ENCODE data around the gene NTMT2. TPM values are rescaled to one million over a fixed set of nuclear protein-coding genes. Genes with fewer than 3 reads are reported as not detected.
"Not testable (repeated sequence)": the region's sequence is repeated elsewhere in the genome, so short reads cannot be mapped to it uniquely, and the experiment has no call there.

NTMT2 gene
- total RNA-seq (not detected), polyA plus RNA-seq (not detected)

DNA sequence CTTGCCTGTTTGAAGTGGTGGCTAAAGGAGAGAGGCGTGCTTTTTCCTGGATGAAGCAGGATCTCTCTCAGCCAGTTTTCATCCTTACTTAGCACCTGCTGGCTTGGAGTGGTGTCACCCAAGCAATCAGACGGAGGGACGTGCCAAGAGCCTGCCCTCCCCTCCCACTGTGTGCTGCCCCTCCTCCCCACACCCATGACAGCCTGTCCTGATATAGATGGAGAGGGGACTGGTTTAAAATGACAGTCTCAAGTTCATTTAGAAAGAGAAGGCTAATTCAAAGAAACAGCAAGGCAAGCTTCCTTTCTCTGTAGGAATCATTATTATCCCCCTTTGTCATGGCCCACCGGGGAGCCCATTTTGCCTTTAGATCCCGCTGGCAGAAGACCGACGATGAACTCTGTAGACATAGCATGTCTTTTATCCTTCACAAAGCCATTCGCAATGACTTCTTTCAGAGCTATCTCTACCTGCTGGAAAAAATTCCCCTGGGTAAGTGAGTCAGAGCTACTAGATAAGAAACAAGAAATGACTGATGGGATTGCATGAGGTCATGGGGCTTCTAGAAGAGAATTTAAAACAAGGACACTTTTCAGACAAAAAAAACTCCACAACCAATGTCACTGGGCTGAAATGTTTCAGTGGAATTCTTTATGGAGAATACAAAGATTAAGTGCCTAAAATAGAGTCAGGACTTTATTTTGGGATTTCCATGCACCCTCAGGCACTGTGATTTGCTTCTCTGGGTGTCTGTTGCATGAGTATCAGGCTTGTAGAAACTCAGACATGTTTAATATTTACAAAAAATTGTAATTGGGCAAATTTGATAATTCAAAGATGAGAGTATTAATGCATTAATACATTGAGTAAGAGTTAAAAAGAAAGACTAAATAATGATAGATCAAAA is at the start of gene NTMT2:
Gene NTMT2 (plus strand): TSS at position 190 of the 907 bp plus-strand sequence. CDS start 149 bp downstream, at position 339.
- H3K9me3 ChIP-seq (ENCODE audit: control insufficient read depth in 2 of 2, low read length in 2 of 2): peaks cover 0 to 4% of the 10 kb centered on the region in 2 experiments

DNA sequence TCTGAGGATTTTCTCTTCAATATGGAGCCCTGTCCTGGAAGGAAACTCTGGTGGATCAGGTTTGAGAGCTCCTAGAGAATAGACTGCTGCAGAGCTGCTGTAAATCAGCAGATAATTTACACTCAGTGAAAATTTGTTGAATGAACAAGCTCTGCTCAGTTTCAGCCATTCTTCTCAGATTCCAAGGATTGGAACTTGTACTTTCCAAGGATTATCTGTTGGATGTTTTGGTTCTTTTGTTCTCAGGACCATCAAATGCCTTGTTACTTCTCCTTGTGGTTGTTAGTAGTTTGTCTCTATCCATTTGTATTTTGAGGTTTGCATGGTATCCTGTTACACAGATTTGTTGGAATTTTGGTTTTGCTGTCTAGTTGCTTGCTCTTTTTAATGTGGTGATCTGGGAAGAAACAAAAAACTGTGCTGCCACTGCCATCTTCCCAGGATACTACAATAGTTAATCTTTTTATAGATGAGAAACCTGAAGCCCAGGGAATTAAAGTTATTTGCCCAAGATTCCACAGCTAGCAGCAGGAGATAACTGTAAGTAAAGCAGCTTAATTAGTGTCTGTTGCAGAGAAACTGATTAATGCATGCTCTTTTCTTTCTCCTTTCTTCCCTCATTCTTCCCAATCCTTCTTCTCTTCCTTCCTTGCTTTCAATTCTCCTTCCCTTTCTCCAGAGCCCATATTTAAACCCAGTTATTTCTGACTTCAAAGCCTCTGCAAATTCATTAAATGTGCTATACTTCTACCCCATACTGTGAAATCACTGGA is 49.6 kb upstream of the NTMT2 start:
- no peak overlapping the region for H3K4me3 Mint-ChIP-seq
- no peak for DNase-seq
- peaks cover 34% of the 10 kb centered on the region for H3K27me3 Mint-ChIP-seq
- no peak for ATAC-seq (ENCODE audit: low read depth in 2 of 2)
- no peaks in the 10 kb centered on the region for H3K36me3 Mint-ChIP-seq
- no peaks in the 10 kb centered on the region for H3K4me1 ChIP-seq (ENCODE audit: control insufficient read depth, insufficient read depth, low read length, poor library complexity, severe bottlenecking)
- no peaks in the 10 kb centered on the region for H3K4me1 Mint-ChIP-seq
- no peaks in the 10 kb centered on the region for H3K9me3 ChIP-seq (ENCODE audit: control insufficient read depth in 2 of 2, low read length in 2 of 2)
- H3K27ac ChIP-seq (ENCODE audit: insufficient read depth, low read length, poor library complexity, severe bottlenecking): no peak overlapping the region
- H3K36me3 ChIP-seq (ENCODE audit: control insufficient read depth, insufficient read depth, low read length): no peaks in the 10 kb centered on the region
- peak overlapping the region in 1 of 3 donors; percentile 3 for H3K27ac Mint-ChIP-seq
- H3K9me3 Mint-ChIP-seq: peaks cover 2 to 11% (median 9%) of the 10 kb centered on the region in 7 donors
- no peak overlapping the region for H3K4me3 ChIP-seq (ENCODE audit: low read depth, low read length)
- peaks cover 15% of the 10 kb centered on the region for H3K27me3 ChIP-seq (ENCODE audit: control insufficient read depth, insufficient read depth, low read length)

More for the DNA sequence above, at the start of gene NTMT2:
- Mint-ChIP-seq H3K4me1 (peaks cover 0 to 15% (median 5%) of the 10 kb centered on the region in 4 donors), H3K4me3 (no peak within 1 kb of the TSS), H3K27me3 (peaks cover 8% of the 10 kb centered on the region), H3K27ac (no peak within 1 kb of the TSS), H3K9me3 (peaks cover 0 to 7% (median 1%) of the 10 kb centered on the region in 7 donors), H3K36me3 (no peaks in the 10 kb centered on the region)
- ATAC-seq (ENCODE audit: low read depth in 2 of 2): no peak
- Histone ChIP-seq H3K4me3 (ENCODE audit: low read depth, low read length) (no peak within 1 kb of the TSS), H3K4me1 (ENCODE audit: control insufficient read depth, insufficient read depth, low read length, poor library complexity, severe bottlenecking) (no peaks in the 10 kb centered on the region), H3K27me3 (ENCODE audit: control insufficient read depth, insufficient read depth, low read length) (peaks cover 4% of the 10 kb centered on the region), H3K36me3 (ENCODE audit: control insufficient read depth, insufficient read depth, low read length) (no peaks in the 10 kb centered on the region), H3K27ac (ENCODE audit: insufficient read depth, low read length, poor library complexity, severe bottlenecking) (no peak within 1 kb of the TSS)
- no peak for DNase-seq

DNA sequence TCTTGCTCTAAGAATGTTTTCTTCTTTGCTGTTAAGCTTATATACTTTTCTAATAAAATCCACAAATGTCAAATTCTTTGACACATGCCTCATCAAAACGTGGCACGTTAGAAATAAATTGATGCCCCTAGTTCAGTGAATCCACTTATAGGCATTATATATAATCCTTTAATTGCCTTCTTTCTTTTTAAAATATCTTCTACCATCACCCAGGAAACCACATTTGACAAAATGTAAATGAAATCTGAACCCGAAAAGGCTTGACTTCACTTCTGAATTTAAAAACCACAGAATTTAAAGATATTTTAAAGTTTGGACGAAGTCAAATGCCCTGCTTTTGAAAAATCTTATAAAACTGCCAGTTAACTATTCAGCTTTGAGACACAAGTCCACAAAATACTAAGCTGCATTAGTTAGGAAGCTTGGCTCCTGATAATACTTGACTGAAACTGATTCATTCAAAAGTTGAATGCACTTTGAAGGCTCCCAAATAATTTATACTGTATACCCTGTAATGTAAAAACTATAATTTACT is 48.9 kb upstream of the NTMT2 start:
- Mint-ChIP-seq H3K9me3 (peaks cover 2 to 13% (median 7%) of the 10 kb centered on the region in 7 donors), H3K4me1 (no peaks in the 10 kb centered on the region), H3K36me3 (no peaks in the 10 kb centered on the region), H3K27me3 (peaks cover 38% of the 10 kb centered on the region), H3K4me3 (no peak overlapping the region), H3K27ac (no peak overlapping the region)
- ATAC-seq (ENCODE audit: low read depth in 2 of 2): no peak
- H3K27me3 ChIP-seq (ENCODE audit: control insufficient read depth, insufficient read depth, low read length): peaks cover 15% of the 10 kb centered on the region
- H3K9me3 ChIP-seq (ENCODE audit: control insufficient read depth in 2 of 2, low read length in 2 of 2): no peaks in the 10 kb centered on the region
- no peak overlapping the region for H3K27ac ChIP-seq (ENCODE audit: insufficient read depth, low read length, poor library complexity, severe bottlenecking)
- H3K4me1 ChIP-seq (ENCODE audit: control insufficient read depth, insufficient read depth, low read length, poor library complexity, severe bottlenecking): no peaks in the 10 kb centered on the region
- H3K36me3 ChIP-seq (ENCODE audit: control insufficient read depth, insufficient read depth, low read length): no peaks in the 10 kb centered on the region
- no peak overlapping the region for H3K4me3 ChIP-seq (ENCODE audit: low read depth, low read length)
- no peak for DNase-seq

DNA sequence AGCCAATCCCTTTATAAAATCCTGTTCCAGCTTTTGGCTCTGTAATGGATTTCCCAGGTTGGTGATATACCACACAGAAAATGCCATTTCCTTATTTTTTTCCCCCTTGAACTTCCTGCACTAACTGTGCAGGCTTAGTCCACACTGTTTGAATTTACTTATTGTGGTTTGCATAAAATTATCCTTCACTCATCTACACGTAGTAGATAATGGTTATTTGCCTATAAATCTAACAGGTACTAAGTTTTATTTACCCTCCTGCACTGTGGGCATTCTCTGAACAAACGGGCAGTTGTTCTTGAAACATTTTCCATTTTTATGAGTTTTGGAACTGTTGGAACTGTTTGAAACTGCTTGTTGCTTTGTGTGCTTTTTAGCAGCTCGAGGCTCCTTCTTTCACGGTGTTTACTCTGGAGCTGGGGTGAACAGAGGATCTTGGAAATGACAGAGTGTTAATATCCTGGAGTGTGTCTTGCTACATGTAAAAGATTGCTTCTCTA is 48.3 kb upstream of the NTMT2 start:
- DNase-seq: no peak
- no peaks in the 10 kb centered on the region for H3K4me1 ChIP-seq (ENCODE audit: control insufficient read depth, insufficient read depth, low read length, poor library complexity, severe bottlenecking)
- H3K27ac ChIP-seq (ENCODE audit: insufficient read depth, low read length, poor library complexity, severe bottlenecking): no peak overlapping the region
- peaks cover 15% of the 10 kb centered on the region for H3K27me3 ChIP-seq (ENCODE audit: control insufficient read depth, insufficient read depth, low read length)
- H3K4me1 Mint-ChIP-seq: no peaks in the 10 kb centered on the region
- peaks cover 2 to 15% (median 7%) of the 10 kb centered on the region in 7 donors for H3K9me3 Mint-ChIP-seq
- no peak for ATAC-seq (ENCODE audit: low read depth in 2 of 2)
- H3K27me3 Mint-ChIP-seq: peaks cover 44% of the 10 kb centered on the region
- no peaks in the 10 kb centered on the region for H3K9me3 ChIP-seq (ENCODE audit: control insufficient read depth in 2 of 2, low read length in 2 of 2)
- H3K4me3 Mint-ChIP-seq: no peak overlapping the region
- no peaks in the 10 kb centered on the region for H3K36me3 Mint-ChIP-seq
- no peaks in the 10 kb centered on the region for H3K36me3 ChIP-seq (ENCODE audit: control insufficient read depth, insufficient read depth, low read length)
- no peak overlapping the region for H3K4me3 ChIP-seq (ENCODE audit: low read depth, low read length)
- no peak overlapping the region for H3K27ac Mint-ChIP-seq

DNA sequence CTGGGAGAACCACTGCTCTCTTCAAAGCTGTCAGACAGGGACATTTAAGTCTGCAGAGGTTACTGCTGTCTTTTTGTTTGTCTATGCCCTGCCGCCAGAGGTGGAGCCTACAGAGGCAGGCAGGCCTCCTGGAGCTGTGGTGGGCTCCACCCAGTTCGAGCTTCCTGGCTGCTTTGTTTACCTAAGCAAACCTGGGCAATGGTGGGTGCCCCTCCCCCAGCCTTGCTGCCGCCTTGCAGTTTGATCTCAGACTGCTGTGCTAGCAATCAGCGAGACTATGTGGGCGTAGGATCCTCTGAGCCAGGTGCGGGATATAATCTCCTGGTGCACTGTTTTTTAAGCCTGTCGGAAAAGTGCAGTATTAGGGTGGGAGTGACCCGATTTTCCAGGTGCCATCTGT is 32.6 kb upstream of the NTMT2 start:
- not testable (repeated sequence) for H3K4me1 Mint-ChIP-seq; H3K4me1 ChIP-seq (ENCODE audit: control insufficient read depth, insufficient read depth, low read length, poor library complexity, severe bottlenecking); H3K9me3 Mint-ChIP-seq; H3K27me3 Mint-ChIP-seq; H3K4me3 ChIP-seq (ENCODE audit: low read depth, low read length); H3K36me3 Mint-ChIP-seq; H3K27me3 ChIP-seq (ENCODE audit: control insufficient read depth, insufficient read depth, low read length); H3K4me3 Mint-ChIP-seq; ATAC-seq (ENCODE audit: low read depth in 2 of 2); H3K27ac ChIP-seq (ENCODE audit: insufficient read depth, low read length, poor library complexity, severe bottlenecking); H3K9me3 ChIP-seq (ENCODE audit: control insufficient read depth in 2 of 2, low read length in 2 of 2); H3K36me3 ChIP-seq (ENCODE audit: control insufficient read depth, insufficient read depth, low read length); DNase-seq
- peak overlapping the region in 1 of 3 donors; percentile 26 for H3K27ac Mint-ChIP-seq

DNA sequence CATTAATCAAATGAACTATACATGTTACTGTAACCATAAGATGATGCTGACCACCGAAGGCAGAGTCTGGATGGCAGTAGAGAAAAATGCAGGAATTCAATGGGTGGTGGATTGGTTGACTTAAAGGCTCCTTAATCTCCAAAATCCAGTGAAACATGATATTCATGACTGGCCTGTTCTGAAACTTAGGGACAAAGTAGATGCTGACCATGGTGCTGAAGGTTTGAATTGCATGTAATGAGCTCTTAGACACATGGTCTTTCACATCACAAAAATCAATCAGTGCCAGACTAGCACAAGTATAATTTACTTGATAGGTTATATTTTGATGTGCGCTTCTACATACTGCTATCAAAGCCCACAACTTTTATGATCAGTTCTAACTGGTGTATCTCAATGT is 30.9 kb upstream of the NTMT2 start:
- no peak overlapping the region for H3K4me3 Mint-ChIP-seq
- Histone ChIP-seq H3K9me3 (ENCODE audit: control insufficient read depth in 2 of 2, low read length in 2 of 2) (no peaks in the 10 kb centered on the region), H3K4me3 (ENCODE audit: low read depth, low read length) (no peak overlapping the region), H3K27me3 (ENCODE audit: control insufficient read depth, insufficient read depth, low read length) (peaks cover 2% of the 10 kb centered on the region), H3K27ac (ENCODE audit: insufficient read depth, low read length, poor library complexity, severe bottlenecking) (no peak overlapping the region), H3K36me3 (ENCODE audit: control insufficient read depth, insufficient read depth, low read length) (no peaks in the 10 kb centered on the region), H3K4me1 (ENCODE audit: control insufficient read depth, insufficient read depth, low read length, poor library complexity, severe bottlenecking) (no peaks in the 10 kb centered on the region)
- no peaks in the 10 kb centered on the region for H3K4me1 Mint-ChIP-seq
- ATAC-seq (ENCODE audit: low read depth in 2 of 2) (no peak), DNase-seq (no peak)
- H3K27ac Mint-ChIP-seq: no peak overlapping the region
- H3K36me3 Mint-ChIP-seq: no peaks in the 10 kb centered on the region
- H3K27me3 Mint-ChIP-seq: peaks cover 22% of the 10 kb centered on the region
- peaks cover 0 to 10% (median 3%) of the 10 kb centered on the region in 7 donors for H3K9me3 Mint-ChIP-seq

DNA sequence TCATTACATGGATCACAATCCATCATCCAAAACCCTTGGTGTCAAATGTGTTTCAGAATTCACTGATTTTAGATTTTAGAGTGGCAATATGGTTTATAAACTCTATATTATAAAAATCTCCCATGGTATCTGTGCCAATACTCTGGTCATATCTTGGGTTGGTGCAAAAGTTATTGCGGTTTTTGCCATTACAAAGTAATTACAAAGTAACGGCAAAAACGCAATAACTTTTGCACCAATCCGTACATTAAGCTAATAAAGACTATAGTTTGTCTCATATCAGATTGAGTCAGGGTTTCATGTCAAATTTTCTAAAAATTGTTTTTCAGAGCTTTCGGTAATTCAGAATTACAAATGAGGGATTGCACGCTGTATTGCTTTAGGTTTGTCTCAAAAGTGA is 23.4 kb upstream of the NTMT2 start:
- Histone ChIP-seq H3K36me3 (ENCODE audit: control insufficient read depth, insufficient read depth, low read length) (no peaks in the 10 kb centered on the region), H3K4me3 (ENCODE audit: low read depth, low read length) (no peak overlapping the region), H3K27me3 (ENCODE audit: control insufficient read depth, insufficient read depth, low read length) (no peaks in the 10 kb centered on the region), H3K27ac (ENCODE audit: insufficient read depth, low read length, poor library complexity, severe bottlenecking) (no peak overlapping the region), H3K9me3 (ENCODE audit: control insufficient read depth in 2 of 2, low read length in 2 of 2) (no peaks in the 10 kb centered on the region), H3K4me1 (ENCODE audit: control insufficient read depth, insufficient read depth, low read length, poor library complexity, severe bottlenecking) (no peaks in the 10 kb centered on the region)
- Mint-ChIP-seq H3K27ac (no peak overlapping the region), H3K36me3 (no peaks in the 10 kb centered on the region), H3K27me3 (peaks cover 40% of the 10 kb centered on the region), H3K4me1 (no peaks in the 10 kb centered on the region), H3K4me3 (no peak overlapping the region), H3K9me3 (peaks cover 0 to 14% (median 5%) of the 10 kb centered on the region in 7 donors)
- DNase-seq (no peak), ATAC-seq (ENCODE audit: low read depth in 2 of 2) (no peak)

Measured in CD4-positive, CD25-positive, alpha-beta regulatory T cell (primary cell).